ENCODE data around the gene NMT1.

DNA sequence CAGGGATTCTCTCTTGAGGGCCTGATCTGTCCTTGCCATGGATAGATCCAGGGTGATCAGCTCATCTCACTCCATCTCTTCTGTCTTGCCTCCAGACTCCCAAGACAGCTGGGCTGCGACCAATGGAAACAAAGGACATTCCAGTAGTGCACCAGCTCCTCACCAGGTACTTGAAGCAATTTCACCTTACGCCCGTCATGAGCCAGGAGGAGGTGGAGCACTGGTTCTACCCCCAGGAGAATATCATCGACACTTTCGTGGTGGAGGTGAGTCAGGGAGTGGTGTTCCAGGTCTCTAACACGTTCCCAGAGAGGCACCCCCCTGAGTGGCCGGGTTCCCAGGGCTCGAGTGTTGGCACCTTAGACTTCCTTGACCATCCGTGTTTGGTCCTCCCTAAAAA, 41.7 kb downstream of the NMT1 start:
- TF ChIP-seq, protein P1, sequence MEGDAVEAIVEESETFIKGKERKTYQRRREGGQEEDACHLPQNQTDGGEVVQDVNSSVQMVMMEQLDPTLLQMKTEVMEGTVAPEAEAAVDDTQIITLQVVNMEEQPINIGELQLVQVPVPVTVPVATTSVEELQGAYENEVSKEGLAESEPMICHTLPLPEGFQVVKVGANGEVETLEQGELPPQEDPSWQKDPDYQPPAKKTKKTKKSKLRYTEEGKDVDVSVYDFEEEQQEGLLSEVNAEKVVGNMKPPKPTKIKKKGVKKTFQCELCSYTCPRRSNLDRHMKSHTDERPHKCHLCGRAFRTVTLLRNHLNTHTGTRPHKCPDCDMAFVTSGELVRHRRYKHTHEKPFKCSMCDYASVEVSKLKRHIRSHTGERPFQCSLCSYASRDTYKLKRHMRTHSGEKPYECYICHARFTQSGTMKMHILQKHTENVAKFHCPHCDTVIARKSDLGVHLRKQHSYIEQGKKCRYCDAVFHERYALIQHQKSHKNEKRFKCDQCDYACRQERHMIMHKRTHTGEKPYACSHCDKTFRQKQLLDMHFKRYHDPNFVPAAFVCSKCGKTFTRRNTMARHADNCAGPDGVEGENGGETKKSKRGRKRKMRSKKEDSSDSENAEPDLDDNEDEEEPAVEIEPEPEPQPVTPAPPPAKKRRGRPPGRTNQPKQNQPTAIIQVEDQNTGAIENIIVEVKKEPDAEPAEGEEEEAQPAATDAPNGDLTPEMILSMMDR (IDR thresholded peaks at IDR 0.05), result no peak
- no peak for TF ChIP-seq EP300 (IDR thresholded peaks at IDR 0.05)
